Measurements from ENCODE around the gene SMARCD3.

DNA sequence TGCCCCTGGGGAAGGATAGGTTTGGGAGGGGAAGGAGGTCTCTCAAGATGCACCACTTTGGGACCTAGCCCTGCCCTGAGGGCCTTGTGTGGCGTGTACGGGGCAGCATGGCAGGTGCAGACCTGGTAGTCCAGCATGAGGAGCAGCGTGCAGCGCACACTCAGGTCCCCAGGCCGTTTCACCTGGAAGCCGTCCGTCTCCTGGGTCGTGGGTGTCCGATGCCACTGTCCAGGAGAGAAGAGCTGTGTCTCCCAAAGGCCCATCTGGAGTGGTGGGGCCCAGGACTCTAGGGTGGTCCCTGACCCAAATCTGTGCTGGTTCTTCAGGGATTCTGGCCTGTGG lies 6.8 kb downstream of the SMARCD3 start:
- TF ChIP-seq CTCF (IDR thresholded peaks at IDR 0.05) (no peak), POLR2A (IDR thresholded peaks at IDR 0.05) (no peak)

Data from thyroid gland (tissue), 4 donors.